HG02678 (cell line): ENCODE measurements around the gene CLTCL1.
"Not testable (repeated sequence)": the region's sequence is repeated elsewhere in the genome, so short reads cannot be mapped to it uniquely, and the experiment has no call there.

Experiments
- ATAC-seq: cut with Tn5 transposase; IDR thresholded peaks from one replicate; pipeline ENCODE4 v1.9.1; 2021; ENCODE audit warnings: mild to moderate bottlenecking, moderate library complexity; ENCODE audit not compliant: unreplicated experiment

CLTCL1 gene

DNA sequence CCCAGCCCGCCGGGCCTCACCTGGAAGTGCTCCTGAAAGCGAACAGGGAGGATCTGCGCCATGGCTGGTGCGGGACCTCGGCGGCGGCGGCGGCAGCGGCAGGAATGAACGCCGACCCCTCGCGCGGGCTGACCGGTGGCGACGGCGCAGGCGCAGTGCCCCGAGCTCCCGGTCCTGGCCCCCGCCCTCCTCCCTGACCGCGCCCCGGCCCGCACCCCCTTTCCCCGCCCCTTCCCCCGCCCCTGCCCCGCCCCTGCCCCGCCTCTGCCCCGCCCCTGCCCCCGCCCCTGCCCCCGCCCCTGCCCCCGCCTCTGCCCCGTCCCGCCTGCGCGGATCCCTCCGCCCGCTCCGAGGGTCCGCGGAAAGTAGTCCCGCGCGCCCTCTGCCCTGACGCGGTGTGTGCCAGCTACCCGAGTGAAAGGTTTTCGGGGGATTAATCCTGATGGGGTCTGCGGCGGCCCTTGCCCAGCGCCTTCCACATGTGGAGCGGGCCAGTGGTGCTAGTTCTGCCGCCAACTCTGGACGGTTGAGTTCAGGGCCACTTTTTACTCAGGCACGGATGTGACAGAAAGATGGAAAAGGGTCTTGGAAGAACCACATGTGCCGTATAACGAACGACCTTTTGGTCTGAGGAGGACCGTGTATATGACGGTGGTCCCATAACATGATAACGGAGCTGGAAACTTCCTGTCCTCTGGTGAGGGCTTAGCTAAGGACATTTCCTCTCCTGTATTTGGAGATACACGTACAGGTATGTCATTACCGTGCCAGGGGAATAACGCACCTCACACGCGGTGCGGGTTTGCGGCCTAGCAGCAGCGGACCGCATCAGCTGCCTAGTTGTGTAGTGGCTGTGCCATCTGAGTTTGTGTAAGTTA lies at the start of gene CLTCL1:
Gene CLTCL1 (minus strand): TSS at position 140 of the 878 bp plus-strand sequence. CDS start 78 bp downstream, at position 62.
- peak; percentile 72 for ATAC-seq

DNA sequence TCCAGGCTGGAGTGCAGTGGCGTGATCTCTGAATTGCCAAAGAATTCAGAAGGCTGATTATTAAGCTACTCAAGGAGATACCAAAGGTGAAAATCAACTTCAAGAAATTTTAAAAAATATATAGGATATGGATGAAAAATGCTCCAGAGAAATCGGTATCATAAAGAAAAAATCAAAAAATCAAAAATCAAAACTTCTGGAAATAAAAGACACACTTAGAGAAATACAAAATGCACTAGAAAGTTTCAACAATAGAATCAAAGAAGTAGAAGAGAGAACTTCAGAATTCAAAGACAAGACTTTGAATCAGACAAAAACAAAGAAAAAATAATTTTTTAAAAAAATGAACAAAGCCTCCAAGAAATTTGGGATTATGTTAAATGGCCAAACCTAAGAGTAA lies 45.6 kb upstream of the CLTCL1 start:
- no peak for ATAC-seq

DNA sequence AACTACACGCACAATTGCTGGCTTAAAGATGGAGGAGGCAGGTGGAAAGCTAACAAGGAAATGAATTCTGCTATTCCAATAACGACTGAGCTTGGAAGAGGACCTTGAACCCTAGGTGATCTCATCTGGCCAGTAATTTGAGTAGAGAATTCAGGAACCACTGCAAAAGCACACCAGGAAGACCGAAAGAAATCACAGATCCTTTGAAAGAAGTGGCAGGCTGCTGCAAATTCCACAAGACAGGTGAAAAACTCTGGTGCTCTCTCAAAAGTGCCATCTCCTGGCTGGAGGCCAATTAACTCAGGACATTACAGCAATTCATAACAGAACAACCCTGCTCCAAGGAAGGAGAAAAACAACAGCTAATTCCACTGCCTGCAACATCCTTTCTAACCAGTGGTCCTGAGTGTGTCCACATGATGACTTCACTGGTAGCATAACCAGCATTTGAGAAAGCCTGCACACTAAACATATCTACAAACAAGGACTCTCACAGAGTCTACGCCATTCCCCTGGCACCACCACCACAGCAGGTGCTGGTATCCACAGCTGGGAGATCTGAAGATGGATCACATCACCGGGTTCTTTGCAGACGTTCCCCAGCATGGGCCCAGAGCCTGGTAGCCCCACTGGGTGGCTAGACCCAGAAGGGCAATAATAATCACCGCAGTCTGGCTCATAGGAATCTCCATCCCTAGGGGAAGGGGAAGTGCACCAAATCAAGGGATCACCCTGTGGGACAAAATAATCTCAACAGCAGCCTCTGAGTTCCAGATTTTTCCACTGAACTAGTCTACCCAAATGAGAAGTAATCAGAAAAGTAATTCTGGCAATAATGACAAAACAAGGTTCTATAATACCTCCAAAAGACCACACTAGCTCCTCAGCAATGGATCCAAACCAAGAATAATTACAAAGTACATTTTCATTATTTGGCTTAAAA lies 44.9 kb upstream of the CLTCL1 start:
- no peak for ATAC-seq

DNA sequence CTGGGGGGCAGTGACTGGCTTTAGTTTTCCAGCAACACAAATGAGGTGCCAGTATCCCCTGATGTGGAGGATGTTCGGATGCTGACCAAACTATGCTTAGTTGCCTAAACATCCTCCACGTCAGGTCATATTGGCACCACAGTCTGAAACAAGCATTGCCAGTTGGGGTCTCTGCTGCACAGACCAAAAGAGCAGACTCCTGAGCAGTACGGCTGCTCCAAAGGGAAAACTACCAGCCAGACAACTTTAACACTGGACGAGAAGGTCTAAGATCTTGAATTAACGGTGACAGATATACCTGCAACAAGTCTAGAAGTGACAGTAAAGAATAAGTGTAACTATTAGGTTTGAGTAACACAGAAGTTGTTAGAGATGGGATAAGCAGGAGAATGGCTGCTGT lies 40.5 kb upstream of the CLTCL1 start:
- no peak for ATAC-seq

DNA sequence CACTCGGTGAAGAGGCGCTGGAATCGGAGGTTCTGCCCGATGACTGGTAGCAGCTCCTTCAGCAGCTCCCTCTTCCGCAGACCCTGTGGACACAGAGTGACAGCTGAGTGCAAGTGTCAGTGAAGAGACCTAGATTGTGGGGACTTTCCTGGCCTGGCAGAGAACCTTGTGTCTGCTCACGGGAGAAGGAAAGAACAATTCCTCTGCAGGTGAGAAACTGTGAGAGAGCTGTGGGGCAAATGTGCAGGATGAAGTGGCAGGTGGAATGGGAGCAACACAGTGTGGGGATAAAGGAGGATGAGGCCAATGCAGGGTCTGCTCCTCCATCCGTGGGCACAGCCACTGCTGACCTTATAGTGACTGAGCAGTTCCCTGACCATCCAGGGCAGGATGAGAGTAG lies 40.0 kb upstream of the CLTCL1 start:
- ATAC-seq, result no peak

DNA sequence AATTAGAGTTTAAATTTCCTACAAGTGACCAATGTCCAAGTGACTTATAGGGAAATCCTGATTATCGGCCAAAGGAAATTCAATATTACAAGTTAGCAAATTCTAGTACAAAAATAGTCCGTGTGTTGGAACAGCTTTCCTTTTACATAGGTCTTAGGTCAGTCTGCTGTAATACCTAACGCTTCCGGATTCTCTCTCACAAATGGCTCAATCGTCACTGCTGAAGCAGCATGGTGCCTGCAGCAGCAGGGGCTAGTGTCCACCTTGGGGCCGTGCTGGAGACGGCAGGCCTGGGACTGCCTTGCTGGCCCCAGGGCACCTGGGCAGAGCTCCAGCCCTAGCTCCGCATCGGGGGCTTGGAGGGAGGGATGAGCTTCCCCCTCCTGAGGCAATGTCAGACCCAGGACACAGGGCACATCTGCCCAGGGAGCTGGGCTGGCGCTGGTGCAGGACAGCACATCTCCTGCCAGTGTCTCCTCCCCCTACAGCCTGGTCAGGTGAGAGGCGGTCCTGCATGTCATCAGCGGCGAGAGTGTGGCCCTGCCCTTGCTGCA lies 39.4 kb upstream of the CLTCL1 start:
- no peak for ATAC-seq

DNA sequence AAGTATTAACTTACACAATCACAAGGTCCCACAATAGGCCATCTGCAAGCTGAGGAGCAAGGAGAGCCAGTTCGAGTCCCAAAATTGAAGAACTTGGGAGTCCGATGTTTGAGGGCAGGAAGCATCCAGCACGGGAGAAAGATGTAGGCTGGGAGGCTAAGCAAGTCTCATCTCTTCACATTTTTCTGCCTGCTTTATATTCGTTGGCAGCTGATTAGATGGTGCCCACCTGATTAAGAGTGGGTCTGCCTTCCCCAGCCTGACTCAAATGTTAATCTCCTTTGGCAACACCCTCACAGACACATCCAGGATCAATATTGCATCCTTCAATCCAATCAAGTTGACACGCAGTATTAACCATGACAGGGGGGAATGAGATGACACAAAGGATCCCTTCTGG lies 38.7 kb upstream of the CLTCL1 start:
- not testable (repeated sequence) for ATAC-seq

DNA sequence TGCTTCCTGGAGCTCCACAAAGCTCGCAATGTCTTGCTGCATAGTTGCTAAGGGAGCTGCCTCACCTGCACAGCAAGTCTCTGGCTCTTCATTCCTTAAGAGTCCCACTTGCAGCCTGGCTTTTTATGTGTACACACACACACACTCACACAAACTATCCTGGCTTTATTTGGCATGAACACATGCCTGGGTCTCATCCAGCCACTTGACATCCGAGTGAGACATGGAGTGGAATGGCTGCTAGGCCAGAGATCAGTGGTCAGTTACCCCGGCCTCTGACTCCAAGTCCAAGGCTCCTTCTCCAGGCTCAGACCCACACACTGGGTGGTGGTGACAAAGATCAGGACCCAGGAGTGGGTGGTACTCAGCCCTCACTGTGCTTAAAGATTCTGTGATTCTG lies 37.9 kb upstream of the CLTCL1 start:
- ATAC-seq, result no peak

DNA sequence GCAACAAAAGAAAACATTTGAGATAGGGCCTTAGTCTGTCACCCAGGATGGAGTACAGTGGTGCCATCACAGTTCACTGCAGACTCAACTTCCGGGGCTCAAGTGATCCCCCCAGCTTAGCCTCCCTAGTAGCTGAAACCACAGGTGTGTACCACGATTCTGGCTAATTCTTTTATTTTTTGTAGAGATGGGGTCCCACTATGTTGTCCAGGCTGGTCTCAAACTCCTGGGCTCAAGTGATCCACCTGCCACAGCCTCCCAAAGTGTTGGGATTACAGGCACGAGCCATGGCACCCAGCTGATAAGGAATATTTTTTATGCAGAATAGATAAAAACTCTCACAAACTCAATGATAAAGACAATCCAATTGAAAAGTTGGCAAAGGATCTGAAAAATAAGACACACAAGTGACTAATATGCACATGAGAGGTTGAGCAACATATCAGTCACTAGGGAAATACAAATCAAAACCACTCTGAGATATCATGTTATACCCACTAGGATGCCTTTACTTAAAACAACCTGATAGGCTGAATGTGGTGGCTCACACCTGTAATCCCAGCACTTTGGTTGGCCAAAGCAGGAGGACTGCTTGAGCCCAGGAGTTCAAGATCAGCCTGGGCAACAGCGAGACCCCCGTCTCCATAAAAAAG lies 33.9 kb upstream of the CLTCL1 start:
- ATAC-seq, result no peak

DNA sequence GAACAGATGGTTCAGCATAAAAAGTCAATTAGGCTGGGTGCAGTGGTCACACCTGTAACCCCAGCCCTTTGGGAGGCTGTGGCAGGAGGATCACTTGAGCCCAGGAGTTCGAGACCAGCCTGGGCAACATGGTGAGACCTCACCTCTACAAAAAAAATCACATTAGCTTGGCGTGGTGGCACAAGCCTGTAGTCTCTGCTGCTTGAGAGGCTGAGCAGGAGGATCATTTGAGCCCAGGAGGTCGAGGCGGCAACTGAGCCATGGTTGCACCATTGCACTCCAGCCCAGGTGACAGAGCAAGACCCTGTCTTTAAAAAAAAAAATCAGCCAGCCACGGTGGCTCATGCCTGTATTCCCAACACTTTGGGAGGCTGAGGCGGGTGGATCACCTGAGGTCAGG lies 31.9 kb upstream of the CLTCL1 start:
- ATAC-seq, result not testable (repeated sequence)

DNA sequence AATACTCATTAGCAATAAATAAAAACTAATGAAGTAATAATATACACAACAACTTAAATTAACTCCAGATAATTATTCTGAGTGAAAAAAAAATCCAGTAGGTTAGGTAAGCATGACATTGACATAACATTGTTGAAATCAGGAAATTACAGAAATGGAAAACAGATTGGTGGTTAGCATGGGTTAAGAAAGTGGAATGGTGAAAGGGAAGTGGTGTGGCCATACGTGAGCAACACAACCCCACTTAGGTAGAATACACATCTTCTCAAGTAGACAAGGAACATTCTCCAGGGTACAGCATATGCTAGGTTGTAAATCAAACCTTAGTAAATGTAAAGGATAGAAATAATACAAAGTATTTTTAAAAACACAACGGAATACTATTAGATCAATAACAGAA lies 30.2 kb upstream of the CLTCL1 start:
- no peak for ATAC-seq

DNA sequence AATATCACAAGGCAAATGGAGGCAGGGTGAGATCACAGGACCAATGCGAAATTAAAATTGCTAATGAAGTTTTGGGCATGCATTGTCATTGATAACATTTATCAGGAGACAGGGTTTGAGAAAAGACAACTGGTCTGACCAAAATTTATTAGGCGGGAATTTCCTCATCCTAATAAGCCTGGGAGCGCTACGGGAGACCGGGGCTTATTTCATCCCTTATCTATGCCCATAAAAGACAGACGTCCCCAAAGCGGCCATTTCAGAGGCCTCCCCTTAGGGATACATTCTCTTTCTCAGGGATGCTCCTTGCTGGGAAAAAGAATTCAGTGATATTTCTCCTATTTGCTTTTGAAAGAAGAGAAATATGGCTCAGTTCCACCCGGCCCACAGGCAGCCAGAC lies 28.6 kb upstream of the CLTCL1 start:
- ATAC-seq, result not testable (repeated sequence)

DNA sequence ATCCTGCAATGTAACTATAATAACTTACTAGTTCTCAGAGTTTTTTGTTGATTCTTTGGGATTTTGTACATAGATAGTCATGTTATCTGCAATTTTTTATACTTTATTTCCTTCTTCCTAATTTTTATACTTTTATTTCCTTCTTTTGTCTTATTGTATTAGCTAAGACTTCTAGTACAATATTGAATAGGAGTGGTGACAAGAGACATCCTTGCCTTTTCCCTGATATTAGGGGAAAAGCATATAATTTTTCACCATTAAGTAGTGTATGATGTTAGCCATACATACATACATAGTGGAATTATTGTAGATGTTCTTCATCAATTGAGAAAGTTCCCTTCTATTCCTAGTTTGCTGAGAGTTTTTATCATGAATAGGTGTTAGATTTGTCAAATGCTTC lies 27.8 kb upstream of the CLTCL1 start:
- ATAC-seq, result no peak

DNA sequence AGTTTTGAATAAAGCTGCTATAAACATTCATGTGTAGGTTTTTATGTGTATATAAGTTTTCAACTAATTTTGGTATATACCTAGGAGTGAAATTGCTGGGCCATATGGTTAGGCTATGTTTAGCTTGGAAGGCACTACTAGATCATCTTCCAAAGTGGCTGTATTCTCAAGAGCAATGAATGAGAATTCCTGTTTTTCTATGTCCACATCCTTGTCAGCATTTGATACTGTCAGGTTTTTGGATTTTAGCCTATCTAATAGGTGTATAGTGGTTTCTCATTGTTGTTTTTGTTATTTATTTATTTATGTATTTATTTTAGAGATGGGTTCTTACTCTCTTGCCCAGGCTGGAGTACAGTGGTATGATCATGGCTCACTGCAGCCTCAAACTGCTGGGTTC lies 26.3 kb upstream of the CLTCL1 start:
- no peak for ATAC-seq

DNA sequence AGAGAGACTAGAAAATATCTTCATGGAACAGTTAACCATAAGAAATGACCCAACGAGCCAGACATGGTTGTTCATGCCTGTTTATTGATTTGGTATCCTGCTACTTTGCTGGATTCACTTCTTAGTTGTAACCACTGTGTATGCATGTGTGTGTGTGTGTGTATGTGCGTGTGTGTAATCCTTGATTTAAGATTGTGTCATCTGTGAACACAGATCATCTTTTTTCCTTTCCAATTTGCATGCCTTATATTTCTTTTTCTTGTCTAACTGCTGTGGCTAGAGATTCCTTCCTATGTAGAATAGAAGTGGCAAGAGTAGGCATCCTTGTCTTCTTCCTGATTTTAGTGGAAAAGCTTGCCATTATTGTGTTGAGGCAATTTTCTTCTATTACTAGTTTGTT lies 16.4 kb upstream of the CLTCL1 start:
- no peak for ATAC-seq

DNA sequence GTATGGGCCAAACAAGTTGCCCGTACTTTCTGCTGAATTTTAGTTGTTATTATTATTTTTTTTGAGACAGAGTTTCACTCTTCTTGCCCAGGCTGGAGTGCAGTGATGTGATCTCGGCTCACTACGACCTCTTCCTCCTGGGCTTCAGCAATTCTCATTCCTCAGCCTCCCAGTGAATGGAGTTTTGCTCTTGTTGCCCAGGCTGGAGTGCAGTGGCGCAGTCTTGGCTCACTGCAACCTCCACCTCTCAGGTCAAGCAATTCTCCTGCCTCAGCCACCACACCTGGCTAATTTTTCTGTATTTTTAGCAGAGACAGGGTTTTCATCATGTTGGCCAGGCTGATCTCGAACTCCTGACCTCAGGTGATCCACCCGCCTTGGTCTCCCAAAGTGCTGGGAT lies 15.0 kb upstream of the CLTCL1 start:
- ATAC-seq, result not testable (repeated sequence)

DNA sequence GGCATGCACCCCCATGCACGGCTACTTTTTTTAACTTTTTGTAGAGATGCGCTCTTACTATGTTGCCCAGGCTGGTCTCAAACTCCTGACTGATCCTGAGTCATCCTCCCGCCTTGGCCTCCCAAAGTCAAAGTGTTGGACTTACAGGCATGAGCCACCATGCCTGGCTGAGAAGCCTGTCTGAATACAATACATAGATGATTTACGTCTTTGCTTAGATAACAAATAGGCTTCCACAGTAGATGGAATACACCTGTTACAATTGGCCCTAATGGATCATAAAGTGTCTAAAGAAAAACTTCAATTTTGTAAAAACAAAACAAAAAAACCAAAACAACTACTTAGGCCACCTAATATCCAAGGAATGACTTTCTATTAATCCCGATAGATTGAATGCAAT lies 13.0 kb upstream of the CLTCL1 start:
- no peak for ATAC-seq

DNA sequence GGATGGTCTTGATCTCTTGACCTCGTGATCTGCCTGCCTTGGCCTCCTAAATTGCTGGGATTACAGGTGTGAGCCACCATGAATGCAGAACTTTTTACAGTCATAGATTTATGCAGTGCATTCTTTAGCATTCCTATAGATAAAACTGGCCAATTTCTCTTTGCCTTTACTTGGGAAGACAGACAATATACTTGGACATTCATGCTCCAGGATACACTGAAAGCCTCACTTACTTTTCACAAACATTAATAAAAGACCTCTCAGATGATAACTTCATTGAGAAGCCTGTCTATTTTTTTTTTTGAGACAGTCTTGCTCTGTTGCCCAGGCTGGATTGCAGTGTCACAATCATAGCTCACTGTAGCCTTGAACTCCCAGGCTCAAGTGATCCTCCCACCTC lies 12.3 kb upstream of the CLTCL1 start:
- no peak for ATAC-seq

DNA sequence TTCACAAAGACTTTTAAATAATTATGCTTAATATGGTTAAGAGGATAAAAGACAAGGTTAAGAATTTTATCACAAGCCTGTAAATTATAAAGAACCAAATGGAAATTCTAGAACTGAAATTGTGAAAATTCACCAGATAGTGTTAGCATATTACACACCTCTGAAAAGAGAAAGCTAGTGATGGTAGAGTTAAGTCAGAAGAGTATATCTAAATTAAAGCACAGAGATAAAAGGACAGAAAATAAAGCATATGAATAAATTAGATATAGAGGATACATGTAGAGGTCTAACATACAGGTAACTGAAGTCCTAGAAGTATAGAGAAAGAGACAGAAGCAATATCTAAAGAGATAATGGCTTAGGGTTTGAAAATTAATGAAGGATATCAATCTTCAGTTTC lies 4.2 kb upstream of the CLTCL1 start:
- ATAC-seq, result no peak

DNA sequence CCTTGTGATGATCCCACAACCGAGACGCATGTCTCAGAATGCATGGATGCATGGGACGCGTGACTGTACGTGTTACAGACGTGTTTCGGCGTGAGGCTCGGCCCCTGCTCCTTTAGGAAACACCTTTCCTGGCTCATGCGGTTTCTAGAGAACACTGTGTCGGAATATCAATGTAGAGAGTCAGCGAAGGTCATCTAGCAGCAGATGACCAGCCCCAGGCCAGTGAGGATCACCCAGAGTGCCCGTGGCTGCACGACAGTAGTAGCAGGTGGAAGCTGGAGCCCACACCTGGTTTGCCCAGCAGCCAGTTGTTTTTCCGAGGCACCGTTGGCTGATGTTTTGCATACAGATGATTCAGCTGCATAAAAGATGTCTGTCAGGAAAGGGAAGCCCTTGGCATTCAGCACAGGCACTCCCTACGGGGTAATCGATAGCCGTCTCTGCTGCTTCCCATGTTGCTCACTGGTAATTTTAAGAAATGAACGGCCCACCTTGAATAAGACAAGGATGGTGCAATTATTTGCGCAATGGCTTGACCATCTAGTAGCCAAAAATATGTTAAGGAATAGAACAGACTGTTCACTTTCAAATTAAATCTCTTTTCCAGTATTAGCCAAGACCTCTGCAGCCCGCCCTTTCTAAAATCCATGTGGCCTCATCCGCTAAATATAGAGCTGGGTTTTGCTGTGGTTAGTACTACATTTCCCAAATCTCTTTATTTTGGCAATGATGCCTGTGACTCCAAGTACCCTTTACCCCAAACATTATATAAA lies 1.1 kb upstream of the CLTCL1 start:
- no peak for ATAC-seq
